Keratinocyte (primary cell): ENCODE data around the gene CCDC150.
"Not testable (repeated sequence)": the region's sequence is repeated elsewhere in the genome, so short reads cannot be mapped to it uniquely, and the experiment has no call there.

Experiments
- CTCF ChIP-seq, 3 experiments: IDR thresholded peaks in 1 of 3; conservative IDR thresholded peaks in 1 of 3; optimal IDR thresholded peaks in 1 of 3; 2 replicates in 2 of 3; 3 replicates in 1 of 3; pipeline versions ENCODE3 to v1.5.1; 2011; ENCODE audit warnings: low read length in 3 of 3, mild to moderate bottlenecking in 3 of 3, moderate library complexity in 2 of 3, control low read depth in 1 of 3, inconsistent platforms in 1 of 3; ENCODE audit not compliant: insufficient read depth in 2 of 3; ENCODE audit errors: extremely low read depth in 1 of 3
- EZH2 ChIP-seq: IDR thresholded peaks from one replicate; pipeline ENCODE4 v1.6.1; 2012; ENCODE audit warnings: inconsistent platforms, mild to moderate bottlenecking, low read length, moderate library complexity

- TF ChIP-seq CTCF (optimal IDR thresholded peaks at IDR 0.05 in 1 of 3, IDR thresholded peaks at IDR 0.05 in 1 of 3, conservative IDR thresholded peaks at IDR 0.05 in 1 of 3; ENCODE audit: extremely low read depth in 1 of 3, insufficient read depth in 2 of 3, low read length in 3 of 3); EZH2: not testable (repeated sequence)
These were observed 47.2 kb downstream of the CCDC150 start for GRCh38 chr2:196686737-196687136.
